ENCODE data around the gene EEF2K. TPM values are rescaled to one million over a fixed set of nuclear protein-coding genes. Genes with fewer than 3 reads are reported as not detected.

The EEF2K gene
- total and polyA plus RNA-seq, 2 of the 13 experiments (the other 11 are each of a cell fraction or from before 2014, with no cell fraction given): 22.0 to 23.8 TPM

GRCh38 chr16:22297114-22297870 is 91.2 kb downstream of the EEF2K start, which contains the start of gene POLR3E (continued):
- TF ChIP-seq IRF9 (CRISPR knock-in tag; IDR thresholded peaks at IDR 0.05; ENCODE audit: borderline replicate concordance): peak; percentile 97
- TF ChIP-seq ZNF557 (CRISPR knock-in tag; IDR thresholded peaks at IDR 0.05): peak; percentile 94
- TF ChIP-seq LRRFIP1 (CRISPR knock-in tag; conservative IDR thresholded peaks at IDR 0.05): peak; percentile 84
- peak; percentile 97 for TF ChIP-seq ZNF337 (CRISPR knock-in tag; IDR thresholded peaks at IDR 0.05; ENCODE audit: borderline replicate concordance, low read depth)
- TF ChIP-seq ZNF101 (CRISPR knock-in tag; IDR thresholded peaks at IDR 0.05; ENCODE audit: borderline replicate concordance, low read depth): peak; percentile 77; the same call in 1 of the 2 replicates
- TF ChIP-seq CC2D1A (CRISPR knock-in tag; IDR thresholded peaks at IDR 0.05): peak; percentile 97; the same call in 1 of the 2 replicates
- peak; percentile 90 for TF ChIP-seq YEATS2 (CRISPR knock-in tag; IDR thresholded peaks at IDR 0.05; ENCODE audit: borderline replicate concordance)
- TF ChIP-seq ATF6 (CRISPR knock-in tag; conservative IDR thresholded peaks at IDR 0.05): peak; percentile 96
- peak; percentile 98 for TF ChIP-seq ZIK1 (CRISPR knock-in tag; IDR thresholded peaks at IDR 0.05; ENCODE audit: borderline replicate concordance, low read depth)
- peak; percentile 83 for TF ChIP-seq PAXIP1 (CRISPR knock-in tag; conservative IDR thresholded peaks at IDR 0.05)
- peak; percentile 14; the same call in 1 of the 2 replicates for TF ChIP-seq NFE2 (CRISPR knock-in tag; IDR thresholded peaks at IDR 0.05)
- peak; percentile 96 for TF ChIP-seq ARNTL (CRISPR knock-in tag; IDR thresholded peaks at IDR 0.05)
- TF ChIP-seq ZNF326 (CRISPR knock-in tag; IDR thresholded peaks at IDR 0.05; ENCODE audit: borderline replicate concordance): no peak
- peak; percentile 93 for TF ChIP-seq BATF2 (CRISPR knock-in tag; IDR thresholded peaks at IDR 0.05)
- peak; percentile 75 for TF ChIP-seq ZNF710 (CRISPR knock-in tag; IDR thresholded peaks at IDR 0.05; ENCODE audit: borderline replicate concordance)

All from HepG2 (cell line).